Measurements from ENCODE around the gene DZIP3.
"Not testable (repeated sequence)": the region's sequence is repeated elsewhere in the genome, so short reads cannot be mapped to it uniquely, and the experiment has no call there.

The DZIP3 gene

DNA sequence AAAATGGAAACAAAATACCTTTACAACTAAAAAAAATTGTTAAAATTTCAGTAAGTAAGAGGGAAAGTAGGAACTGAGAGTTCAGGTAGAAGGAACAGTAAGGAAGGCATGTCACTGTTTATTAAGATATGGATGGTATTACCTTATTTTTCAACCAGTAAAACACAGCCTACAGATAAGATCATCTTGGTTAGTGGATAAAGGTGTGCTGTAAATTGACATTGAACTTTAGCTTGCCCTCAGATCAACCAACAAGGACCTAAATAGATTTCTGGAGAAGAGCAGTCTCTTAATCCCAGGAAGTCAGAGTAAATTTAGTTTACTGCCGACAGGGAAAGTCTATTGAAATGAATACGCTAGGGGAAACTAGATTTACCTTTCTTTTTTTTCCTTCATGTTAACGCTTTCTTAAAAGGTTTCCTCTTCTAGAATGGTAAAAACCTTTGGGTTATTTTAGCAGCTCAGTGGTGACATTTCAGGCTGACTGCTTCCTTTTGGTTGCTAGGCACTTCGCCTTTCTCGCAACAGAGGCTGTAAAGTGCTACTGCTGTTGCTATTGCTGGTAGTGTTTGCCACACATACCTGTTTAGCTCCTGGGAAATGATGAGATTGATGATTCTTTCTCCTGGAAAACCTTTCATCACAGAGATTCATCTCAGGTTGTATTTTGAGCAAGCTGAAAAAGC, 12.9 kb downstream of the DZIP3 start:
- no peak for DNase-seq

DNA sequence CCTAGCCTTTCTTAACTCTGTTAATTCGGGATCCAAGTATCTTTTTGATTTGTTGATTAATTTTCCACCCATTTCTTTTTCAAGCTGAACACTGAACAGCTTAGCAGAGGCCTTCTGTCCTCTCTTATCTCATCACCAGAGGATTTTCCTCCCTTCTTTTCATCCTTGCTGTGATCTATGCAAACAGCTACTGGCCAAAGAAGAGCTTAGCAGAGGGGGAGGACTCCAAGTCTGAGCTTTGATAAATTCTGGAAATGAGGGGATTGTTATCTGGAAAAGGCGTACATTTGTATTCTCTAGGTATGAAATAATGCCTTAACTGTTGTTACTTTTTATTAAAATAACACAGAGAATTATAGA, 13.4 kb downstream of the DZIP3 start:
- DNase-seq = no peak

DNA sequence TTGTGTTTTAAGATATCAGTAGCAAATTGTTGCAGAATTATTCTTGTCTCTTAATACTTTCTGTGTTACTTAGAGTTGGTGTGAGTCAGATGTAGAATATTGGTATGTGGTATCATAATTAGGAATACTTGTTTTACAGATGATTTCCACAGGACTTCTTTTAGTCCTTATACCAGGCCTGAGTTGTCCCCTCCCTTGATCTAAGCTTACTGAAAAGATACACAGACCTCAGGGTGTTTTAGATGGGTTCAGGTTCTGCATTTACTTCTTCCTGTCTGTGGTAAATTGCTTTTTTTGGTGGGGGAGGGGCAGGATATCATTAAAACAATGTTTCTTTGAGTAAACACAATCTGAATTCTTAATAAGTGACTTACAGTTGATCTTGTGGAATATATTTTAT, 14.2 kb downstream of the DZIP3 start:
- no peak for DNase-seq

DNA sequence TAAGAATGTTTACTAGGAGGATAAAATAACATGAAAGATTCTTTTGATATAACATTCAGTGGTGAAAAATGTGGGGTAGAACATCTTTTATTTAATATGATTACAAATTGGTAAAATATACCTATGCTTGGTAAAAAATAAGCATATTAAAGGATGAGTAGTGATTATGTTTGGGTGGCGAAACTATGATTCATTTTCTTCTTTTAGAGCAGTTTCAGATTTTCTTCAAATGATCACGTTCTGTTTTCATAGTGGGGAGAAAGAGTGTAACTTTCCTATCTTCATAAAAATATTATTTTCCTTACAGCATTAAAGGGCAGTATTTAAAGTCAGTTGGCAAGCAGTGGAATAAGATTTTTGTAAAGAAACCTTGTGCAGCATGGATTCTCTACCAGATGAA, 15.5 kb downstream of the DZIP3 start:
- no peak for DNase-seq

DNA sequence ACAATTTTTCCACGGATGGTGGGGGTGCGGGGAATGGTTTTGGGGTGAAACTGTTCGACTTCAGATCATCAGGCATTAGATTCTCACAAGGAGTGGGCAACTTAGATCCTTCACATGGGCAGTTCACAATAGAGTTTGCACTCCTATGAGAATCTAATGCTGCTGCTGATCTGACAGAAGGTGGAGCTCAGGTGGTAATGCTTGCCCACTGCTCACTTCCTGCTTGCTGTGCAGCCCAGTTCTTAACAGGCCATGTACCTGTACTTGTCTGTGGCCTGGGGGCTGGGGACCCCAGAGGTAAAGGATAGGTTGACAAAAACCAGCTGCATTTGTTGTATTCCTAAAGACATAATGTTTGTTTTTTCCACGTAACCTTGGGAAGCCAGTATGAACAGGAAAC, 16.0 kb downstream of the DZIP3 start:
- DNase-seq = no peak

DNA sequence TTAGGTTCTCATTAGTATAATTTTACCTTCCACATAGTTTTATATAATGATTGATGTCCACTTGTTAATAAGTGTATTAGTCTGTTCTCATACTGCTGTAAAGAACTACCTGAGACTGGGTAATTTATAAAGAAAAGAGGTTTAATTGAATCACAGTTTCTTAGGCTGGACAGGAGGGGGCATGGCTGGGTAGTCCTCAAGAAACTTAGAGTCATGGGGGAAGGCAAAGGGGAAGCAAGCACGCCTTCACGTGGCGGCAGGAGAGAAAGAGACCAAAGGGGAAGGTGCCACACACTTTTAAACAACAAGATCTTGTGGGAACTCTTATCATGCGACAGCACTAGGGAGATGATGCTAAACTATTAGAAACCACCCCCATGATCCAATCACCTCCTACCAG, 19.2 kb downstream of the DZIP3 start:
- DNase-seq = no peak

DNA sequence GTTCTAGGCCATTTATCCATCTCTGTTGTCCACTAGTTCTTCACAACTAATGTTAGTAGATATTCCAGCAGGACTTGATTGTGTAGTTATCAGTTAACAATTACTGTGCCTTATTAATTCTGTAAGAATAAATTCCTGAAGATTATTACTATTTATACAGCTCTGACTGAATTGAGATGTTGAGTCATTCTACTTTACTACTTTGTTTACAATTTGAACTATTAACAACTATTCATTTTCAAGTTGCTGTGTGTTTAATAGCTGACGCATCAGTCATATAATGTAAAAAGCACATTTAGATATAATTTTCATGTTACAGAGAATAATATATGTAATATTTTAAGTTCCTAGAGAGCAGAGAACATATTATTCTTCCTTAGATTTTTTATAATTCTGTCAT, 21.1 kb downstream of the DZIP3 start:
- DNase-seq = no peak

DNA sequence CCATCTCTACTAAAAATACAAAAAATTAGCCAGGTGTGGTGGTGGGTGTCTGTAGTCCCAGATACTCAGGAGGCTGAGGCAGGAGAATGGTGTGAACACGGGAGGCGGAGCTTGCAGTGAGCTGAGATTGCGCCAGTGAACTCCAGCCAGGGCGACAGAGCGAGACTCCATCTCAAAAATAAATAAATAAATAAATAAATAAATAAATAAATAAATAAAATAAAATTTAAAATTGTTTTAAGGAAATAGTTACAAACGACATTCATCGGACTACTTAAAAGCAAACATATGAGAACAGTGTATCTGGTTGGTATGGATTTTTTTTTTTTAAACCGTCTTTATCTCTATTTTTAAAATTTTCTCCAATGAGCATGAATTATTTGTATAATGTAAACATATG, 26.6 kb downstream of the DZIP3 start:
- not testable (repeated sequence) for DNase-seq

DNA sequence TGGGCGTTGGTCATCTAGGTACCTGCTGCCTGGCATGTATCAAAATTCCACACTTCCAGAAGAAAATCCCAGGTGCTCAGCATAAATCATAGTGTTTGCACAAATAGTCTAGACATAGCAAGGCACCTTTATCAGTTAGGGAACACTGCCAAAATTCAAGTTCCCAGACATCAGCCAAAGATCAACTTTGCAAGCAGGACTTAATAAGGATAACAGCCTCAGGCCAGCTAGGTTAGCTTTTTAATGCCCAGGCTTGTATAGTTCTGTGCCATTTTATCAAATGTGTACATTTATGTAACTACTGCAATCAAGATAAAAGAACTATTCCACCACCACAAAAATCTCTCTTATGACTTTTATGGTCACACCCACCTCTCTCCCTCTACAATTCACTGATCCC, 30.7 kb downstream of the DZIP3 start:
- DNase-seq = no peak

DNA sequence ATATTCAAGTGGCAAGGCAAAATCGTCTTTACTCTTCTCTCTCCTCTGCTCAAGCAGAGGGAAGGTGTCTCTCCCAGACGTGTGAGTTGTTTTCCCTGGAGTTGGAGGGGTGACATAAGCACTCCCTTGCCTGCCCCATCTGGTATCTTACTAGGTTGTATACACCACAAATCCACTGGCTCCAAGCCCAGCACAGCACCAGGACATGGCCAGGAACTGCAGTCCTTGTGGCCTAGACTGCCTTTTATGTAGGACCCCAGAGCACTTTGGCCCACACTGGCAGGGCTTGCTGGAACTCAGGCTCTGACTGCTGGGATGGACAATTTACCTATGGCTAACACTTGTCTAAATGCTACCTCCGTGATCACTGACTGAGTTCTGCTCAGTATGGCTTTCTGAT, 34.0 kb downstream of the DZIP3 start:
- DNase-seq = no peak

DNA sequence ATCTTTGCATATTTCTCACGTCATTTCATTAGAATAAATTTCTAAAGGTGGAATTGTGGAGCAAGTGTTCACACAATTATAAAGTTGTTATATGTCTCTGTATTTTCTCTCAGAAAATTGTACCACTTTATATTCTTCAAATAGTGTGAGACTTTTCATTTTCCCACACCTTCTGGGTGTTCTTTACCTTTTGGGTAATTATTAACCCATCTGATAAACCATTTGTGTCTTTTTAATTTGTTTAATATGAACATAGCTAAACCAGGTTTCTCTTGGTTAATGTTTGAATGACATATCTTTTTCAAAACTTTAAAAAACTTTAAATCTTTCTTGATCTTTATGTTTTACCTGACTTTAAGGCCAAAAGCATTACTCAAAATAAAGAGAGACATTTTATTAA, 40.5 kb downstream of the DZIP3 start:
- no peak for DNase-seq

DNA sequence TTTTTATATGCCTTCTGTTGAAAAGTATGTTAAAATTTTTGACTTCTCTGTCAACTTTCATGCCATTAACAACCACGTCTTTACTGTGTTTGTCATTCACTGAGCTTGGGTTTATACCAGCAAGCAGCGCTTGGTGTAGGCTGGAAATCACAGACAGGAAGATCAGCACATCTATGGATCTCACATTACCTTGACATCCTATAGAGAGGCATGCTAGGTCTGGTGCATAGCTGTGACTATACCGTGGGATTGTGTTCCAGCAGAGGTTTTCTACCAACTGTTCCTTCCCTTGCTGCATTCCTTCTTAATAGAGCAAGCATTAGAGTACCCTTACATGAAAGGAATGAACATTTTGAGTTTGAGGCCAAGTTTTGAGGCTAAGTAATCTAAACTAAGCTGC, 53.0 kb downstream of the DZIP3 start:
- DNase-seq = no peak

DNA sequence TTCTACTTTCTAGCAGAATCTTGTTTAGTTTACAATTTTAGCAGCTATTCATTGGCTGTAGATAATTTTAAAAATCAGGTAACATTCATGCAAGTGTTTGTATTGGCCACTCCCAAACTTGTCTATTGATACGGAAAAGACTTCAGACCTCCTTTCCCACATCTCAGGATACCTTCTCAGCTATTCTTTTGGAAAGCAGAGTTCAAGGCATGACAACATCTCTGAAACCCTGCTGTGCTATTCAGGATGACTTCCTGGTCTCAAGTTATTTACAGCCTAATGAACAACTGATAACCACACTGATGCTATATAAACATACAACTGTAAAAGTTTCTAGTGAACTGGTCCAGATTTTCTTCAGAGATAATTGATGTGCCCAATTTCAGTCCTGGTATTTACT, 55.8 kb downstream of the DZIP3 start:
- DNase-seq = no peak

DNA sequence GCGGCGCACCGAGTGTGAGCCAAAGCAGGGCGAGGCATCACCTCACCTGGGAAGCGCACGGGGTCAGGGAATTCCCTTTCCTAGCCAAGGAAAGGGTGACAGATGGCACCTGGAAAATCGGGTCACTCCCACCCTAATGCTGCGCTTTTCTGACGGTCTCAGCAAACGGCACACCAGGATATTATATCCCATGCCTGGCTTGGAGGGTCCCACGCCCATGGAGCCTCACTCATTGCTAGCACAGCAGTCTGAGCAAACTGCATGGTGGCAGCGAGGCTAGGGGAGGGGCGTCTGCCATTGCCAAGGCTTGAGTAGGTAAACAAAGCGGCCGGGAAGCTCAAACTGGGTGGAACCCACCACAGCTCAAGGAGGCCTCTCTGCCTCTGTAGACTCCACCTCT, 66.1 kb downstream of the DZIP3 start:
- DNase-seq = not testable (repeated sequence)

DNA sequence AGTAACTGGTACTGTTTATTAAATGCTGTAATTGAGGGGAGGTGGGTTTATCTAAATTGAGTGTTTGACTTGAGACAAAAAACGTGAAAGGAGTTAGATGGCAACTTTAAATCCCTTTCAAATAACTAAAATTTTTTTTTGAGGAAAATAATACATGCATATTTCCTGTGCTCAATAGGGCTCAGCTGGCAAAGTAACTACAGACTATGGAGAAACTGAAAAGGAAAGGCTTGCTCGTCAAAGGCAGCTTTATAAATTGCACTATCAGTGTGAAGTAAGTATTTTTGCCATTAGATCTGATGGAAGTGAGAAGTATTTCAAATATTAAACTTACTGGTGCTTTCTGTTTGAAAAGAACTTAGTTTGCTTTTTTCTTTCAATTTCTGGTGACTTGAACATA, 72.2 kb downstream of the DZIP3 start:
- DNase-seq = no peak

DNA sequence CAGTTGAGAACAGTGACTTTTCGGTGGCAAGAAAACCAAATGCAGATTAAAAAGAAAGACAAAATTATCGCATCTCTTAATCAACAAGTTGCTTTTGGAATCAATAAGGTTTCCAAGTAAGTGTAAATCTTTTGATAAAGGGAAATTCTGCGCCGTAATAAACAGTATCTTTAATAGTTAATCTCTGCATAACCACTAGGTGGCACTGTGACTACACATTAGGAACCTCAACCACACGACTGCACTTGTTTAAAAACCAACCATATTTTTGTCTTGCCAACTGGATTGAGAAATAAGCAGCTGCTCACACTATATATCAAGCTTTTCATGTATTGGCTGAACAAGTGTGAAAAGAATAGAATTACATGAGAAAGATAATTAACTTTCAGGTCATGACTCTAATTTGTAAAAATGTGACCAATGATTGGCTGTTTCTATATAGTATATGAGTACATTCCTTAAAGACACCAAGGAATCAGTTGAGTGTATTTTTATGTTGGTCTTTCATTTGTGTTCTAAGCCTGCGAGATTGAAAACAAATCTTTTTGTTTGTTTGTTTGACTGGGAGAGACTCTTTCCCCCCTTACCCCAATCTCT, 72.7 kb downstream of the DZIP3 start:
- no peak for DNase-seq

DNA sequence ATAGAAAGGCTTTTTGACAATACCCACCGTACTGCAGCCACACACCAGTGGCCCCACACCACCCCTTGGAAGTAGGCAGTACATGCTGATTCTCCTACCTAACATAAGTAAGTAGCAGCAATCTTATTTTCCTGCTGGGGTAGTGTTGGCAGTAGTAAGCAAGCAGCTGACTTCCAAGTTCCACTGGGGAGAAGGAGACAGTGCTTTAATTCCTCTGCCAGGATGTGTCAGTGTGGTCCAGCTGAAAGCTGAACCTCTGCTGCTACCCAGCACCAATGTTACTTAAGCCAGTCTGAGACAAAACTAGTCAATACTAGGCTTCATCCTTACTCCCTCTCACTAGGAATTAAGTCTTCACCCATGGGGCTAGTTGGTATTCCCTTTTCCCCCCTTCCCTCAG, 74.7 kb downstream of the DZIP3 start:
- no peak for DNase-seq

DNA sequence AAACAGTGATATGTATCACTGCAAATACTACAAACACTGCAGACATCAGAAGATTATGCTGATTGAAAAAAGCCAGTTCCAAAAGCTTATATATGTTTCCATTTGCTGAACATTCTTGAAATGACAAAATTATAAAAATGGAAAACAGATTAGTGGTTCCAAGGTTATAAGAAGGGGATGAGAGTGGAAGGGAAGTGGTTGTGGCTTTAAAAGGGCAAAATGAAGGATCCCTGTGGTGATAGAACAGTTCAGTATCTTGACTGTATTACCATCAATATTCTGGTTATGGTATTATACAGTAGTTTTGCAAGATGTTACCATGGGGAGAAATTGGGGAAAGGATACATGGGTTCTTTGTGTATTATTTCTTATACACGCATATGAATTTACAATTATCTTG, 77.8 kb downstream of the DZIP3 start:
- no peak for DNase-seq

DNA sequence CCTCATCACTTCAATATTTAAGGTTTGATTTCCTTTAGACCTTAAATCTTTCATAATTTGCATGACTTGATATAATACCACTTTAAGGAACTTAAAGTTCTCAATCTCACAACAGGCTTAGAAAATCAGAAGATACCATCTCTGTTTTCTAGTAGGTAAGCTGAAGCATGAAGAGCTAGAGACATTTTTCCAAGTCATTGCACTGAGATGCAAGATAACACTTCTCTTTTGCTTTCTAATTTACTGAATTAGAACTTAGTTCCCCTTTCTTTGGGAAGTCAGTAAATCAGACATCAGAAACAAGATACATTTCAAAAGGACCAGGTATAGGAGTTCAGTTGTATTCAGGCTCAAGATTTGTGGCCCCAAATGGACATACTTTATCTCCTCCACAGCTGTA, 79.7 kb downstream of the DZIP3 start:
- no peak for DNase-seq

DNA sequence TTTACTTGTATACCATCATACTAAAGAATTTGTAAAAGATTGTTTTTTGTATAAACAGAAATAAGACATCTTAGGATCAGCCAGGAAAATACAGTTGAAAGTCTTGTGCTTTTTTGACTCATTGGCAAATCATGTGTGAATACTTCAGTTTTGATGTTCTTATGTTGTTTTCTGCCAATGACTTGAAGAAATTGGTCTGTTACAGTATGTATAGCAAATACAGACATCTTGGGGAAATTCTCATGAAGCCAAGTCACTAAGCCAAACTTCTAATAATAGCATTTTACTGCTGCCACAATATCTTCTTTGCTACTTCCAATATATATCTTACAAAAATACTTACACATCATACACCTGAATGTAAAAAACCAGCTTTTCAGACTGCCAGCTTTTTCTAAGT, 83.2 kb downstream of the DZIP3 start:
- DNase-seq = no peak

DNA sequence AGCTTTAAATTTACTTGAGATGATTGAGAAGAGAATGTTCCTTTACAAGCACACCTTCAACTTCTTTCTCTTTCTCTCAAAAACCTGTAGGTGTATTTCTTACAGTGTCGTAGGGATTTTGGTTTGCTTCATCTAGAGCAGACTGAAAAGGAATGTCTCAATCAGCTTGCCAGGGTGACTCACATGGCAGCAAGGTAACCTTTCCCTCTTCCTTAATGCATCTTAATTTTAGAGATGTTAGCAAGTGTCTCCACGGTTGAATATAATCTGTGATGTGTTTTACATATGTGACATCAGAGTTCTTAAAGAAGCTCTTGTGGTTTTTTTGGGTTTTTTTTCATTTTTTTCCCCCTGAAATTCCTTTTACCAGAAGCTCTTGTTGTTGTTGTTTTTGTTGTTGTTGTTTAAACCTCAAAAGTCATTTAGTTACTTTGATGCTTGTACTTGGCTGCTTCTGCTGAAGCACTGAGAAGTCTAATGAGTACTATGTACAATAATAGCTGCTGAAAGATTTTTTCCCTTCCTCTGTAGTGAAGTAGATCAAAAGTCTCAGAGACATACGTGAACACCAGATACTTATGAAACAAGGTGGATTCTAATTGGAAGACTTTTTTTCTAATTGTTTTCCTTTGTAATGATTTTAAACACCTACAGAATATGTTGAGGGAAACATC, 84.6 kb downstream of the DZIP3 start:
- DNase-seq = no peak

DNA sequence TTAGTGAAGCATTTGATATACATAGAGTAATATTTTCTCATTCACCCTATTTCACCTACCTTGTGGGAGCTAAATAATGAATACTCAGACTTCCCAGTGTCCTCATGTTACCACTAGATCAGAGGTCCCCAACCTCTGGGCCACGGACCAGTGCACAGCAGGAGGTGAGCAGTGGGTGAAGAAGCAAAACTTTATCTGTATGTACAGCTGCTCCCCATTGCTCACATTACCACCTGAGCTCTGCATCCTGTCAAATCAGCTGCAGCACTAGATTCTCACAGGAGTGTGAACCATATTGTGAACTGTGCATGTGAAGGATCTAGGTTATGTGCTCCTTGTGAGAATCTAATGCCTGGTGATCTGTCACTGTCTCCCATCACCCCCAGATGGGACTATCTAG, 88.3 kb downstream of the DZIP3 start:
- DNase-seq = no peak

DNA sequence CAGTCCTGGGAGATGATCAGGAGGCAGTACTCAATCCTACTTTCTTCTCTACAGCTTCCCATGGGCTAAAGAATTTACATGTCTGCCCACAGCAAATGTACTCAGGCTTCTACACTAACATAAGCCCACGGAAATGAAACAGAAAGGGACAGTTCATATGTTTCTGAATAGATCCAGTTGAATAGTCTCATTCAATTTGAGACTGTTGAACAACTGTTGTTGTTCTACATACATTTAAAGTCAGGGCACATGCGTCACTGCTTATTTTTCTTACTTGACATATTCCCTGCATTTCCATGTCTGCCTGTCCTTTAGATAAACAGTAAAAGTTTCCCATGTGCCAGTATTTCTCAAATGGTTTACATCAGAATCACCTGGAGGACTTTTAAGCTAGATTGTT, 102.8 kb downstream of the DZIP3 start:
- DNase-seq = not testable (repeated sequence)

DNA sequence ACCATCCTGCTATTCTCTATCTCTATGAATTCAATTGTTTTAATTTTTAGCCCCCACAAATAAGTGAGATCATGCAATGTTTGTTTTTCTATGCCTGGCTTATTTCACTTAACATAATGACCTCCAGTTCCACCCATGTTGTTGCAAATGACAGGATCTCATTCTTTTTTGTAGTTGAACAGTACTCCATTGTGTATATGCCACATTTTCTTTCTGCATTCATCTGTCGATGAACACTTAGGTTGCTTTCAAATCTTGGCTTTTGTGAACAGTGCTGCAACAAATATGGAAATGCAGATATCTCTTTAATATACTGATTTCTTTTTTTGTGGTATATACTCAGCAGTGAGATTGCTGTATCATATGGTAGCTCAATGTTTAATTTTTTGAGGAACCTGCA, 108.9 kb downstream of the DZIP3 start:
- no peak for DNase-seq

DNA sequence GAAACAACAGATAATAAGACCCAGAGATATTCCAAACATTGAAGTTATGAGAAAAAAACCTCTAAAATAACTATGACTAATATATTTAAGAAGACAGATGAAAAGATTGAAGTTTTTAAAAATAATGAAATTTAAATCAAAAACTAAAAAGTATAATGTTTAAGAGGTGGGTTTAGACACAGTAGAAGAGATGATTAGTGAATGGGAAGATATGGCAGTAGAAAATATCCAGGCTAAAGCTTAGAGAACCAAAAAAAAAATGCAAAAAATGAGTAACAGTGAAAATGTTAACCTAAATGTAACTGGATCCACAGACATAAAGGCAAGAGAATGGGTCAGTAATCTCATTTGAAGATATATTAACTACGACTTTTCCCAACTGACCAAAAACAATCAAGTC, 115.5 kb downstream of the DZIP3 start:
- DNase-seq = no peak

Measured in cortex of kidney (tissue), 1 donor.